CD4-positive, alpha-beta T cell (primary cell): ENCODE measurements around the gene SGTB. TPM values are rescaled to one million over a fixed set of nuclear protein-coding genes. Genes with fewer than 3 reads are reported as not detected.
"Not testable (repeated sequence)": the region's sequence is repeated elsewhere in the genome, so short reads cannot be mapped to it uniquely, and the experiment has no call there.

Source experiments
- ATAC-seq: fragments of 200-7000 bp; cut with Tn5 transposase; one replicate; pipeline ENCODE4 v1.10.0; 2022; ENCODE audit warnings: mild to moderate bottlenecking; ENCODE audit not compliant: poor library complexity
- CTCF ChIA-PET: fragments of 350-600 bp; sonication (Branson Sonifier 250); formaldehyde crosslinking; loops from one replicate; lab custom pipeline; 2021; ENCODE audit warnings: antibody characterized with exemption, inconsistent platforms; lab: Charles Lee
- POLR2A ChIA-PET: fragments of 350-600 bp; sonication (Branson Sonifier 250); formaldehyde crosslinking; loops from one replicate; lab custom pipeline; 2021; ENCODE audit warnings: antibody characterized with exemption, inconsistent platforms; lab: Charles Lee
- DNase-seq, 14 experiments: peaks; one replicate each; pipeline ENCODE4 v3.0.0-alpha.2; 2013 to 2020; ENCODE audit warnings: mixed read lengths in 2 of 14
- H3K27ac ChIP-seq, 2 donors: one replicate each; pipeline versions ENCODE4 v1.5.1 to v1.7.0; 2013; ENCODE audit warnings: low read length in 2 of 2, low read depth in 1 of 2, mild to moderate bottlenecking in 1 of 2
- H3K27me3 ChIP-seq, 2 experiments: 1 replicate in 1 of 2; 2 replicates in 1 of 2; pipeline versions ENCODE4 v1.6.1 to v1.7.0; 2013; ENCODE audit warnings: low read length in 2 of 2, control low read depth in 1 of 2, mild to moderate bottlenecking in 1 of 2, moderate library complexity in 1 of 2; ENCODE audit not compliant: insufficient read depth in 2 of 2, control insufficient read depth in 1 of 2
- H3K36me3 ChIP-seq: one replicate; pipeline ENCODE4 v1.6.1; 2013; ENCODE audit warnings: low read length, control low read depth; ENCODE audit not compliant: insufficient read depth
- H3K4me1 ChIP-seq: one replicate; pipeline ENCODE4 v1.6.1; 2013; ENCODE audit warnings: low read length, control low read depth; ENCODE audit not compliant: insufficient read depth
- H3K4me3 ChIP-seq: one replicate; pipeline ENCODE4 v1.5.1; 2013; ENCODE audit warnings: mild to moderate bottlenecking, low read length, moderate library complexity
- H3K9me3 ChIP-seq, 2 experiments: 1 replicate in 1 of 2; 2 replicates in 1 of 2; pipeline versions ENCODE4 v1.6.1 to v1.7.0; 2013; ENCODE audit warnings: low read length in 2 of 2, mild to moderate bottlenecking in 2 of 2, control low read depth in 1 of 2, moderate library complexity in 1 of 2; ENCODE audit not compliant: control insufficient read depth in 1 of 2, insufficient read depth in 1 of 2
- H3K27ac Mint-ChIP-seq: one replicate; pipeline ENCODE4 v1.8.0; 2020; ENCODE audit warnings: mixed read lengths
- H3K27me3 Mint-ChIP-seq: one replicate; pipeline ENCODE4 v1.8.0; 2021; ENCODE audit warnings: mixed read lengths
- H3K36me3 Mint-ChIP-seq: one replicate; pipeline ENCODE4 v1.8.0; 2021; ENCODE audit warnings: low read depth, mixed read lengths
- H3K4me1 Mint-ChIP-seq: one replicate; pipeline ENCODE4 v1.8.0; 2021; ENCODE audit warnings: low read depth, mixed read lengths
- H3K4me3 Mint-ChIP-seq: one replicate; pipeline ENCODE4 v1.8.0; 2020; ENCODE audit warnings: mild to moderate bottlenecking, mixed read lengths
- H3K9me3 Mint-ChIP-seq: one replicate; pipeline ENCODE4 v1.8.0; 2020; ENCODE audit warnings: mixed read lengths
- intact Hi-C, 2 experiments: fragments of 100-400 bp; cut with DNase I in 1 of 2; cut with micrococcal nuclease in 1 of 2; formaldehyde crosslinking; loops; one replicate each; pipeline versions ENCODE4 v1.15.1 to v1.9.0; 2023 to 2025; cut with DNase I, micrococcal nuclease
- total RNA-seq, 174 experiments: library from RNA in 2 of 174; stranded (reverse) in 2 of 174; gene quantifications; one replicate each; pipeline ENCODE4 v1.2.3 and lab custom pipeline; 2021 to 2026
- TF ChIP-seq, protein P1 (sequence below): fragments of 200-600 bp; IDR thresholded peaks from one replicate; pipeline ENCODE4 v1.8.0; 2022; ENCODE audit warnings: antibody characterized with exemption, mild to moderate bottlenecking

Gene SGTB
- total RNA-seq, 2 experiments from 2014 or later = 84.2 to 93.7 TPM

DNA sequence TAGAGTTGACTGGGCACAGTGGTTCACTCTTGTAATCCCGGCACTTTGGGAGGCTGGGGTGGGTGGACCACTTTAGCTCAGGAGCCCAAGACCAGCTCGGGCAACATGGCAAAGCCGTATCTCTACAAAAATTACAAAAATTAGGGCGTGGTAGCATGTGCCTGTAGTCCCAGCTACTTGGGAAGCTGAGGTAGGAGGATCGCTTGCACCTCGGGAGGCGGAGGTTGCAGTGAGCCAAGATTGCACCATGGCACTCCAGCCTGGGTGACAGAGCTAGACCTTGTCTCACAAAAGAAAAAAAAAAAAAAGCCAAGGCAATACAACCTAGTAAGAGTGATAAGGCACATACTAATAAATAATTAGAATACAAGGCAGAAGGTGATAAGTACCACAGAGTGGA lies 15.9 kb upstream of the SGTB start:
- peaks cover 16% of the 10 kb centered on the region for H3K4me1 Mint-ChIP-seq
- DNase-seq (no peak), ATAC-seq (no peak)
- H3K9me3 Mint-ChIP-seq = no peaks in the 10 kb centered on the region
- intact Hi-C loops = no loop called here
- Histone ChIP-seq H3K36me3 (no peaks in the 10 kb centered on the region), H3K27me3 (no peaks in the 10 kb centered on the region), H3K4me1 (no peaks in the 10 kb centered on the region), H3K9me3 (no peaks in the 10 kb centered on the region), H3K27ac (no peak overlapping the region), H3K4me3 (no peak overlapping the region)
- no peaks in the 10 kb centered on the region for H3K36me3 Mint-ChIP-seq
- TF ChIP-seq, protein P1, sequence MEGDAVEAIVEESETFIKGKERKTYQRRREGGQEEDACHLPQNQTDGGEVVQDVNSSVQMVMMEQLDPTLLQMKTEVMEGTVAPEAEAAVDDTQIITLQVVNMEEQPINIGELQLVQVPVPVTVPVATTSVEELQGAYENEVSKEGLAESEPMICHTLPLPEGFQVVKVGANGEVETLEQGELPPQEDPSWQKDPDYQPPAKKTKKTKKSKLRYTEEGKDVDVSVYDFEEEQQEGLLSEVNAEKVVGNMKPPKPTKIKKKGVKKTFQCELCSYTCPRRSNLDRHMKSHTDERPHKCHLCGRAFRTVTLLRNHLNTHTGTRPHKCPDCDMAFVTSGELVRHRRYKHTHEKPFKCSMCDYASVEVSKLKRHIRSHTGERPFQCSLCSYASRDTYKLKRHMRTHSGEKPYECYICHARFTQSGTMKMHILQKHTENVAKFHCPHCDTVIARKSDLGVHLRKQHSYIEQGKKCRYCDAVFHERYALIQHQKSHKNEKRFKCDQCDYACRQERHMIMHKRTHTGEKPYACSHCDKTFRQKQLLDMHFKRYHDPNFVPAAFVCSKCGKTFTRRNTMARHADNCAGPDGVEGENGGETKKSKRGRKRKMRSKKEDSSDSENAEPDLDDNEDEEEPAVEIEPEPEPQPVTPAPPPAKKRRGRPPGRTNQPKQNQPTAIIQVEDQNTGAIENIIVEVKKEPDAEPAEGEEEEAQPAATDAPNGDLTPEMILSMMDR = no peak
- ChIA-PET POLR2A (interaction anchor here (2.1 kb wide), 1 partner anchor 16 kb away, joined by 6 read pairs; the partner anchor contains the start of genes NLN and SGTB), CTCF (no interaction called here)
- no peak overlapping the region for H3K4me3 Mint-ChIP-seq
- no peaks in the 10 kb centered on the region for H3K27me3 Mint-ChIP-seq
- no peak overlapping the region for H3K27ac Mint-ChIP-seq

- no peaks in the 10 kb centered on the region for H3K9me3 Mint-ChIP-seq
- no peaks in the 10 kb centered on the region for H3K27me3 ChIP-seq
- no peak for DNase-seq
- POLR2A ChIA-PET = no interaction called here
- ATAC-seq = no peak
- TF ChIP-seq, protein P1 = no peak
- H3K27me3 Mint-ChIP-seq = no peaks in the 10 kb centered on the region
- CTCF ChIA-PET = no interaction called here
- H3K4me3 Mint-ChIP-seq = no peak overlapping the region
- H3K27ac Mint-ChIP-seq = no peak overlapping the region
- H3K9me3 ChIP-seq = no peaks in the 10 kb centered on the region
- no peak overlapping the region for H3K4me3 ChIP-seq
- no peaks in the 10 kb centered on the region for H3K36me3 ChIP-seq
- no peak overlapping the region for H3K27ac ChIP-seq
- H3K4me1 Mint-ChIP-seq = peaks cover 11% of the 10 kb centered on the region
- H3K36me3 Mint-ChIP-seq = no peaks in the 10 kb centered on the region
- no peaks in the 10 kb centered on the region for H3K4me1 ChIP-seq
- intact Hi-C loops = no loop called here
Measured at GRCh38 chr5:65736011-65736410, 14.1 kb upstream of the SGTB start.

GRCh38 chr5:65734921-65735320 lies 13.0 kb upstream of the SGTB start:
- H3K27me3 ChIP-seq = no peaks in the 10 kb centered on the region
- intact Hi-C loops = no loop called here
- H3K4me3 ChIP-seq = no peak overlapping the region
- TF ChIP-seq, protein P1 = no peak
- H3K27ac ChIP-seq = no peak overlapping the region
- POLR2A ChIA-PET = no interaction called here
- Mint-ChIP-seq H3K27me3 (no peaks in the 10 kb centered on the region), H3K9me3 (no peaks in the 10 kb centered on the region), H3K36me3 (no peaks in the 10 kb centered on the region), H3K4me1 (peaks cover 11% of the 10 kb centered on the region), H3K4me3 (no peak overlapping the region), H3K27ac (no peak overlapping the region)
- peak in 2 of 14 experiments; percentile 38 to 53 for DNase-seq
- no peaks in the 10 kb centered on the region for H3K36me3 ChIP-seq
- CTCF ChIA-PET = no interaction called here
- no peaks in the 10 kb centered on the region for H3K4me1 ChIP-seq
- H3K9me3 ChIP-seq = no peaks in the 10 kb centered on the region
- ATAC-seq = no peak

- H3K27me3 ChIP-seq, H3K36me3 ChIP-seq, H3K4me3 Mint-ChIP-seq, H3K27ac Mint-ChIP-seq, CTCF ChIA-PET, H3K27ac ChIP-seq, H3K4me3 ChIP-seq, H3K36me3 Mint-ChIP-seq, H3K9me3 Mint-ChIP-seq, ATAC-seq, H3K9me3 ChIP-seq, intact Hi-C loops, H3K27me3 Mint-ChIP-seq, H3K4me1 ChIP-seq, POLR2A ChIA-PET: not testable (repeated sequence)
- peaks cover 11% of the 10 kb centered on the region for H3K4me1 Mint-ChIP-seq
- DNase-seq = peak in 2 of 14 experiments; percentile 8 to 19
Measured at GRCh38 chr5:65734196-65734775, 12.4 kb upstream of the SGTB start.

DNA sequence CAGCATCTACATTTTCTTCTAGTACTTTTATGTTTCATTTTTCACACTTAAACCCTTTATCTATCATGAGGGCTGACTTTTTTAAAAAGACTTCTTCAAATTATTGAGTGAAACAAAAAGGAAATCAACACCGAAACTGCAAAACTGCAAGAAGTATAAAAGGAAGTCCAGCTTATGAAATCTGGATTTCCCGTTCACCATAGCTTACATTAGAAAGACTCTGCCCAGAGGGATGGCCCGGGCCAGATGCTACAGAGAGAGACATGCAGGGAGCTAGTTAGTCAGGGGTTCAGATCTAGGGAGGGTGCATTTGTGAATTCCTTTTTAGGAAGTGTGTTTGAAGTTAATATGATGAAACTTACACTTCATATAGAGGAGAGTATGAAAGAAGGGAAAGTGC lies 10.1 kb upstream of the SGTB start:
- peaks cover 11% of the 10 kb centered on the region for H3K4me1 Mint-ChIP-seq
- POLR2A ChIA-PET, H3K27ac ChIP-seq: not testable (repeated sequence)

More for the DNA sequence above, 10.1 kb upstream of the SGTB start:
- H3K4me3 ChIP-seq, ATAC-seq, H3K9me3 Mint-ChIP-seq, H3K4me3 Mint-ChIP-seq, H3K36me3 Mint-ChIP-seq, H3K36me3 ChIP-seq, H3K27ac Mint-ChIP-seq, intact Hi-C loops, H3K27me3 ChIP-seq, H3K27me3 Mint-ChIP-seq, H3K9me3 ChIP-seq, H3K4me1 ChIP-seq: not testable (repeated sequence)
- CTCF ChIA-PET = interaction anchor here (0.6 kb wide), 1 partner anchor 9 kb away, joined by 3 read pairs; no protein-coding TSS in a partner anchor
- peak in 2 of 14 experiments; percentile 38 to 40 for DNase-seq
